HepG2 (cell line): ENCODE results near the gene ARR3. TPM values are rescaled to one million over a fixed set of nuclear protein-coding genes. Genes with fewer than 3 reads are reported as not detected.
A peak's percentile ranks its signal among the peaks of the same experiment; 100 is the strongest.

ENCODE experiments used
- ARHGAP35 ChIP-seq: sonication (generic); formaldehyde crosslinking; IDR thresholded peaks from 2 replicates; pipeline ENCODE4 v1.9.0; 2022; ENCODE audit warnings: mild to moderate bottlenecking, inconsistent platforms, moderate library complexity, missing genetic modification reagents, borderline replicate concordance
- CENPT ChIP-seq: sonication (generic); formaldehyde crosslinking; IDR thresholded peaks from 2 replicates; pipeline ENCODE4 v1.8.0; 2022; ENCODE audit warnings: low read depth, mild to moderate bottlenecking, moderate library complexity, missing genetic modification reagents
- JUN ChIP-seq: sonication (generic); formaldehyde crosslinking; IDR thresholded peaks from 2 replicates; pipeline ENCODE4 v1.4.0; 2020; ENCODE audit warnings: mild to moderate bottlenecking, missing genetic modification reagents
- KDM1A ChIP-seq: IDR thresholded peaks from 2 replicates; pipeline ENCODE4 v1.6.1; 2016; ENCODE audit warnings: missing compliant biosample characterization
- NCOA2 ChIP-seq: sonication (generic); formaldehyde crosslinking; IDR thresholded peaks from 2 replicates; pipeline ENCODE4 v1.8.0; 2022; ENCODE audit warnings: inconsistent platforms
- NFIC ChIP-seq: IDR thresholded peaks from 2 replicates; pipeline ENCODE4 v1.6.1; 2012; ENCODE audit warnings: mild to moderate bottlenecking, low read length, inconsistent platforms
- PITX1 ChIP-seq: sonication (generic); formaldehyde crosslinking; IDR thresholded peaks from 2 replicates; pipeline ENCODE4 v1.5.1; 2020; ENCODE audit warnings: mild to moderate bottlenecking, missing genetic modification reagents
- RARA ChIP-seq: IDR thresholded peaks from 2 replicates; pipeline ENCODE4 v1.6.1; 2016; ENCODE audit warnings: missing genetic modification reagents, missing compliant biosample characterization
- SP5 ChIP-seq: IDR thresholded peaks from 2 replicates; pipeline ENCODE4 v1.6.1; 2016; ENCODE audit warnings: low read depth, borderline replicate concordance
- THAP11 ChIP-seq: IDR thresholded peaks from 2 replicates; pipeline ENCODE4 v1.6.1; 2016; ENCODE audit warnings: missing biosample characterization, missing genetic modification reagents
- XBP1 ChIP-seq: sonication (generic); formaldehyde crosslinking; IDR thresholded peaks from 2 replicates; pipeline ENCODE4 v1.5.0; 2020; ENCODE audit warnings: missing genetic modification reagents
- ZNF263 ChIP-seq: sonication (generic); formaldehyde crosslinking; IDR thresholded peaks from 2 replicates; pipeline ENCODE4 v1.4.0; 2020; ENCODE audit warnings: missing genetic modification reagents
- ZNF274 ChIP-seq: sonication (generic); formaldehyde crosslinking; IDR thresholded peaks from 2 replicates; pipeline ENCODE4 v1.5.1; 2020; ENCODE audit warnings: mild to moderate bottlenecking, missing genetic modification reagents
- ZNF75D ChIP-seq: sonication (generic); formaldehyde crosslinking; IDR thresholded peaks from 2 replicates; pipeline ENCODE4 v1.8.1; 2023; ENCODE audit warnings: missing genetic modification reagents, mild to moderate bottlenecking, borderline replicate concordance
- ZNF780A ChIP-seq: sonication (generic); formaldehyde crosslinking; IDR thresholded peaks from 2 replicates; pipeline ENCODE4 v1.8.0; 2022; ENCODE audit warnings: mild to moderate bottlenecking, missing genetic modification reagents, moderate library complexity
- ZNF782 ChIP-seq: sonication (generic); formaldehyde crosslinking; IDR thresholded peaks from 2 replicates; pipeline ENCODE4 v1.4.0; 2020; ENCODE audit warnings: missing genetic modification reagents, mild to moderate bottlenecking, borderline replicate concordance
- polyA plus RNA-seq, 8 experiments: library from polyadenylated mRNA; depleted of rRNA in 3 of 8; stranded (reverse) in 7 of 8; unstranded in 1 of 8; fragments of >200 nt; fragmentation: Illumina TruSeq in 4 of 8; extraction: Trizol in 4 of 8; gene quantifications; 2 replicates each; pipeline versions ENCODE4 v1.2.1 to v1.2.3, GENCODE V29; 2011 to 2016; ENCODE audit warnings: low read depth in 4 of 8, missing spikeins in 1 of 8, mixed read lengths in 1 of 8; ENCODE audit not compliant: insufficient read depth in 1 of 8
- total RNA-seq, 5 experiments: library from RNA; depleted of rRNA; stranded (reverse); fragments of >200 nt; fragmentation: Illumina TruSeq; extraction: Trizol; gene quantifications; 2 replicates each; pipeline ENCODE4 v1.2.3, GENCODE V29; 2016; ENCODE audit warnings: low read depth in 1 of 5
- TF ChIP-seq, protein P1 (sequence below): fragments of 450-650 bp; IDR thresholded peaks from 2 replicates; pipeline ENCODE4 v1.6.1; 2017; ENCODE audit warnings: mild to moderate bottlenecking
- TF ChIP-seq, protein P2 (sequence below), 2 experiments: sonication (generic) in 1 of 2; formaldehyde crosslinking in 1 of 2; IDR thresholded peaks; 2 replicates each; pipeline versions ENCODE4 v1.4.0 to v1.6.1; 2018 to 2020; ENCODE audit warnings: missing genetic modification reagents in 2 of 2, borderline replicate concordance in 1 of 2, low read depth in 1 of 2, mild to moderate bottlenecking in 1 of 2, missing biosample characterization in 1 of 2
- TF ChIP-seq, protein P3 (sequence below): IDR thresholded peaks from 2 replicates; pipeline ENCODE4 v1.6.1; 2016; ENCODE audit warnings: missing biosample characterization, missing genetic modification reagents, low read depth
- TF ChIP-seq, protein P4 (sequence below): IDR thresholded peaks from 2 replicates; pipeline ENCODE4 v1.6.1; 2016; ENCODE audit warnings: low read depth, borderline replicate concordance
- TF ChIP-seq, protein P5 (sequence below): IDR thresholded peaks from 2 replicates; pipeline ENCODE4 v1.6.1; 2016; ENCODE audit warnings: low read depth, control low read depth
- TF ChIP-seq, protein P6 (sequence below): sonication (generic); formaldehyde crosslinking; IDR thresholded peaks from 2 replicates; pipeline ENCODE4 v1.4.0; 2020; ENCODE audit warnings: missing genetic modification reagents

ARR3 gene
- total and polyA plus RNA-seq, 2 of the 13 experiments (the other 11 are each of a cell fraction or from before 2014, with no cell fraction given), result not detected

DNA sequence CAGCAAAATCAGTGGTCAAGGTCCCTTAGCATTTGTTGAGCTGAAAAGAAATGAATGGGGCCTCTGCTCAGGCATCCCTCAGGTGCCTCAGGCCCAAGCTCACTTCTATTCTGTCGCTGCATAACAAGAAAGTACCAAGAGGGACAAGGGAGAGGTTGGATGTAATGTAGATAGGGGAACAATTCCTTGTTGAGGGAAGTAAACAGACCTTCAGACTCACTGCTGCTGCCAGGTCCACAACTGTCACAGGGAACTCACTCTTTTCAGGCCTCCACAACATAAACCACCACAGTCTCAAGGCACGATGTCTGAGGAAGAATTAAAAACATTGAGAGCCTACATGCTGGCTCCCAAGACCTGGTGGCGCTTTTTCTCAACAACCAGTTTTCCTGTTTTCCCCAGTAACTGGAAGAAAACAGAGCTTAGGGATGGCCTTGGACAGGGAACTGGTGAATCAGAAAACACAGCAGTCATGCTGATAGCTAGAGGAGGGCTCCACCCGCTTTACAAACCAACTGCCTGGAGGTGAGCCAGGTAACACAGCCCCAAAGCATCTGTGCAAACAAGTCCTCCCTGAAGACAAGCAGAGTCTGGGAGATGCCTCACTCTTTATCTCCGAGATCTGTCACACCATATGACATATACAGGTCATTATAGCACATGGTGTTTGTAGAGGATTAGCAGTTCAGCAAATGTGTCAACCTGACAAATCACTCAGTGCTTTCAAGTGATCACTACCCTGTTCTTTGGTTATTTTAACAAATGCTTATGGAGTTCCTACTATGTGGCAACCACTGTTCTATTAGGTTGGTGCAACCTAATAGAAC, 48.0 kb upstream of the ARR3 start (continued):
- TF ChIP-seq, protein P1, sequence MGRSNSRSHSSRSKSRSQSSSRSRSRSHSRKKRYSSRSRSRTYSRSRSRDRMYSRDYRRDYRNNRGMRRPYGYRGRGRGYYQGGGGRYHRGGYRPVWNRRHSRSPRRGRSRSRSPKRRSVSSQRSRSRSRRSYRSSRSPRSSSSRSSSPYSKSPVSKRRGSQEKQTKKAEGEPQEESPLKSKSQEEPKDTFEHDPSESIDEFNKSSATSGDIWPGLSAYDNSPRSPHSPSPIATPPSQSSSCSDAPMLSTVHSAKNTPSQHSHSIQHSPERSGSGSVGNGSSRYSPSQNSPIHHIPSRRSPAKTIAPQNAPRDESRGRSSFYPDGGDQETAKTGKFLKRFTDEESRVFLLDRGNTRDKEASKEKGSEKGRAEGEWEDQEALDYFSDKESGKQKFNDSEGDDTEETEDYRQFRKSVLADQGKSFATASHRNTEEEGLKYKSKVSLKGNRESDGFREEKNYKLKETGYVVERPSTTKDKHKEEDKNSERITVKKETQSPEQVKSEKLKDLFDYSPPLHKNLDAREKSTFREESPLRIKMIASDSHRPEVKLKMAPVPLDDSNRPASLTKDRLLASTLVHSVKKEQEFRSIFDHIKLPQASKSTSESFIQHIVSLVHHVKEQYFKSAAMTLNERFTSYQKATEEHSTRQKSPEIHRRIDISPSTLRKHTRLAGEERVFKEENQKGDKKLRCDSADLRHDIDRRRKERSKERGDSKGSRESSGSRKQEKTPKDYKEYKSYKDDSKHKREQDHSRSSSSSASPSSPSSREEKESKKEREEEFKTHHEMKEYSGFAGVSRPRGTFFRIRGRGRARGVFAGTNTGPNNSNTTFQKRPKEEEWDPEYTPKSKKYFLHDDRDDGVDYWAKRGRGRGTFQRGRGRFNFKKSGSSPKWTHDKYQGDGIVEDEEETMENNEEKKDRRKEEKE, result no peak
- peak; percentile 38; the same call in 1 of the 2 replicates for TF ChIP-seq SP5 (CRISPR knock-in tag)
- TF ChIP-seq, protein P2, sequence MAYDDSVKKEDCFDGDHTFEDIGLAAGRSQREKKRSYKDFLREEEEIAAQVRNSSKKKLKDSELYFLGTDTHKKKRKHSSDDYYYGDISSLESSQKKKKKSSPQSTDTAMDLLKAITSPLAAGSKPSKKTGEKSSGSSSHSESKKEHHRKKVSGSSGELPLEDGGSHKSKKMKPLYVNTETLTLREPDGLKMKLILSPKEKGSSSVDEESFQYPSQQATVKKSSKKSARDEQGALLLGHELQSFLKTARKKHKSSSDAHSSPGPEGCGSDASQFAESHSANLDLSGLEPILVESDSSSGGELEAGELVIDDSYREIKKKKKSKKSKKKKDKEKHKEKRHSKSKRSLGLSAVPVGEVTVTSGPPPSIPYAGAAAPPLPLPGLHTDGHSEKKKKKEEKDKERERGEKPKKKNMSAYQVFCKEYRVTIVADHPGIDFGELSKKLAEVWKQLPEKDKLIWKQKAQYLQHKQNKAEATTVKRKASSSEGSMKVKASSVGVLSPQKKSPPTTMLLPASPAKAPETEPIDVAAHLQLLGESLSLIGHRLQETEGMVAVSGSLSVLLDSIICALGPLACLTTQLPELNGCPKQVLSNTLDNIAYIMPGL (CRISPR knock-in tag; IDR thresholded peaks at IDR 0.05; ENCODE audit: borderline replicate concordance in 1 of 2, low read depth in 1 of 2), result no peak
- peak; percentile 99 for TF ChIP-seq PITX1 (CRISPR knock-in tag)
- TF ChIP-seq ZNF274 (CRISPR knock-in tag), result no peak
- TF ChIP-seq NCOA2 (CRISPR knock-in tag), result peak; percentile 59
- TF ChIP-seq THAP11 (CRISPR knock-in tag), result no peak
- TF ChIP-seq, protein P3, sequence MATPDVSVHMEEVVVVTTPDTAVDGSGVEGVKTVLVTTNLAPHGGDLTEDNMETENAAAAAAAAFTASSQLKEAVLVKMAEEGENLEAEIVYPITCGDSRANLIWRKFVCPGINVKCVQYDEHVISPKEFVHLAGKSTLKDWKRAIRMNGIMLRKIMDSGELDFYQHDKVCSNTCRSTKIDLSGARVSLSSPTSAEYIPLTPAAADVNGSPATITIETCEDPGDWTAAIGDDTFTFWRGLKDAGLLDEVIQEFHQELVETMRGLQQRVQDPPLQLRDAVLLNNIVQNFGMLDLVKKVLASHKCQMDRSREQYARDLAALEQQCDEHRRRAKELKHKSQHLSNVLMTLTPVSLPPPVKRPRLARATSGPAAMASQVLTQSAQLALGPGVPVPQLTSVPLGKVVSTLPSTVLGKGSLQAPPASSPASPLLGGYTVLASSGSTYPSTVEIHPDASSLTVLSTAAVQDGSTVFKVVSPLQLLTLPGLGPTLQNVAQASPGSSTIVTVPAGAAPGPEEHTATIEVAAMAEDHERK (CRISPR knock-in tag), result no peak
- TF ChIP-seq, protein P4, sequence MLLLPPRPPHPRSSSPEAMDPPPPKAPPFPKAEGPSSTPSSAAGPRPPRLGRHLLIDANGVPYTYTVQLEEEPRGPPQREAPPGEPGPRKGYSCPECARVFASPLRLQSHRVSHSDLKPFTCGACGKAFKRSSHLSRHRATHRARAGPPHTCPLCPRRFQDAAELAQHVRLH (CRISPR knock-in tag), result no peak
- TF ChIP-seq ZNF75D (CRISPR knock-in tag), result no peak
- TF ChIP-seq KDM1A (CRISPR knock-in tag), result no peak
- no peak for TF ChIP-seq ZNF780A (CRISPR knock-in tag)
- TF ChIP-seq RARA (CRISPR knock-in tag), result peak; percentile 51
- TF ChIP-seq ZNF263 (CRISPR knock-in tag), result peak; percentile 90
- TF ChIP-seq, protein P5, sequence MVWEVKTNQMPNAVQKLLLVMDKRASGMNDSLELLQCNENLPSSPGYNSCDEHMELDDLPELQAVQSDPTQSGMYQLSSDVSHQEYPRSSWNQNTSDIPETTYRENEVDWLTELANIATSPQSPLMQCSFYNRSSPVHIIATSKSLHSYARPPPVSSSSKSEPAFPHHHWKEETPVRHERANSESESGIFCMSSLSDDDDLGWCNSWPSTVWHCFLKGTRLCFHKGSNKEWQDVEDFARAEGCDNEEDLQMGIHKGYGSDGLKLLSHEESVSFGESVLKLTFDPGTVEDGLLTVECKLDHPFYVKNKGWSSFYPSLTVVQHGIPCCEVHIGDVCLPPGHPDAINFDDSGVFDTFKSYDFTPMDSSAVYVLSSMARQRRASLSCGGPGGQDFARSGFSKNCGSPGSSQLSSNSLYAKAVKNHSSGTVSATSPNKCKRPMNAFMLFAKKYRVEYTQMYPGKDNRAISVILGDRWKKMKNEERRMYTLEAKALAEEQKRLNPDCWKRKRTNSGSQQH (CRISPR knock-in tag), result no peak
- no peak for TF ChIP-seq XBP1 (CRISPR knock-in tag)
- TF ChIP-seq JUN (CRISPR knock-in tag), result no peak
- TF ChIP-seq NFIC, result peak; percentile 65
- no peak for TF ChIP-seq CENPT (CRISPR knock-in tag)
- TF ChIP-seq ZNF782 (CRISPR knock-in tag), result no peak
- TF ChIP-seq, protein P6, sequence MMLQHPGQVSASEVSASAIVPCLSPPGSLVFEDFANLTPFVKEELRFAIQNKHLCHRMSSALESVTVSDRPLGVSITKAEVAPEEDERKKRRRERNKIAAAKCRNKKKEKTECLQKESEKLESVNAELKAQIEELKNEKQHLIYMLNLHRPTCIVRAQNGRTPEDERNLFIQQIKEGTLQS, result no peak
- no peak for TF ChIP-seq ARHGAP35 (CRISPR knock-in tag)
